Stimulated activated CD4-positive, alpha-beta T cell treated with anti-CD3 and anti-CD28 coated beads, Interleukin-1b, Interleukin-23, amount 100 ng/mL, for 1 hour (primary cell): ENCODE measurements around the gene SLIT3.
"Not testable (repeated sequence)": the region's sequence is repeated elsewhere in the genome, so short reads cannot be mapped to it uniquely, and the experiment has no call there.

Experiments
- DNase-seq, 2 donors: peaks; one replicate each; pipeline ENCODE4 v3.0.0-alpha.2; 2020; ENCODE audit warnings: low read depth in 2 of 2

Gene SLIT3

GRCh38 chr5:169142264-169142970 lies 158.5 kb downstream of the SLIT3 start:
- DNase-seq, result no peak

- DNase-seq, result not testable (repeated sequence)
These were observed 160.7 kb downstream of the SLIT3 start for GRCh38 chr5:169140215-169140614.

- DNase-seq, result no peak
These were observed 161.4 kb downstream of the SLIT3 start for GRCh38 chr5:169139480-169140050.

- DNase-seq, result no peak
These were observed 167.4 kb downstream of the SLIT3 start for GRCh38 chr5:169133531-169133930.

- DNase-seq, result no peak
These were observed 168.7 kb downstream of the SLIT3 start for GRCh38 chr5:169132302-169132660.

- DNase-seq, result no peak
These were observed 169.2 kb downstream of the SLIT3 start for GRCh38 chr5:169131616-169132301.

GRCh38 chr5:169128679-169129078 lies 172.3 kb downstream of the SLIT3 start:
- no peak for DNase-seq

GRCh38 chr5:169127431-169127830 lies 173.5 kb downstream of the SLIT3 start:
- DNase-seq, result no peak

GRCh38 chr5:169126481-169127021 lies 174.4 kb downstream of the SLIT3 start:
- no peak for DNase-seq

- DNase-seq, result no peak
These were observed 175.4 kb downstream of the SLIT3 start for GRCh38 chr5:169125571-169125970.

GRCh38 chr5:169122951-169123350 lies 178.0 kb downstream of the SLIT3 start:
- no peak for DNase-seq

- no peak for DNase-seq
These were observed 179.1 kb downstream of the SLIT3 start for GRCh38 chr5:169121630-169122420.

- no peak for DNase-seq
These were observed 181.5 kb downstream of the SLIT3 start for GRCh38 chr5:169119288-169120048.

GRCh38 chr5:169116961-169117461 lies 183.9 kb downstream of the SLIT3 start:
- no peak for DNase-seq

- DNase-seq, result no peak
These were observed 185.3 kb downstream of the SLIT3 start for GRCh38 chr5:169115461-169116124.

GRCh38 chr5:169114466-169115065 lies 186.4 kb downstream of the SLIT3 start:
- no peak for DNase-seq

GRCh38 chr5:169112016-169112415 lies 188.9 kb downstream of the SLIT3 start:
- DNase-seq, result no peak

GRCh38 chr5:169106911-169107706 lies 193.8 kb downstream of the SLIT3 start:
- DNase-seq, result no peak

GRCh38 chr5:169105582-169105981 lies 195.4 kb downstream of the SLIT3 start:
- DNase-seq, result not testable (repeated sequence)
